Measurements from ENCODE around the gene IGSF9.

DNA sequence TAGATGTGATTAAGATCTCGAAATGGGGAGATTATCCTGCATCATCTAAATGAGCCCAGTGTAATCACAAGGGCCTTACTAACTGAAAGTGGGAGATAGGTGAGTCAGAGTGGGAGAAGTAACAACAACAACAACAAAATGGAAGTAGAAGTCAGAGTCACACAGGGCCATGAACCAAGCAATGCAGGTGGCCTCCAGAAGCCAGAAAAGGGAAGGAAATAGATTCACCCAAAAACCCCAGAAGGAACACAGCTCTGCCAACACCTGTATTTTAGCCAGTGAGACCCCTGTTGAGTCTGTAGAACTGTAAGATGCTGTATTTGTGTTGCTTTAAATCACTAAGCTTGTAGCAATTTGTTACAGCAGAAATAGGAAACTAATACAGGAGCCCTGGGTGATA is 24.2 kb downstream of the IGSF9 start:
- TF ChIP-seq, protein P1, sequence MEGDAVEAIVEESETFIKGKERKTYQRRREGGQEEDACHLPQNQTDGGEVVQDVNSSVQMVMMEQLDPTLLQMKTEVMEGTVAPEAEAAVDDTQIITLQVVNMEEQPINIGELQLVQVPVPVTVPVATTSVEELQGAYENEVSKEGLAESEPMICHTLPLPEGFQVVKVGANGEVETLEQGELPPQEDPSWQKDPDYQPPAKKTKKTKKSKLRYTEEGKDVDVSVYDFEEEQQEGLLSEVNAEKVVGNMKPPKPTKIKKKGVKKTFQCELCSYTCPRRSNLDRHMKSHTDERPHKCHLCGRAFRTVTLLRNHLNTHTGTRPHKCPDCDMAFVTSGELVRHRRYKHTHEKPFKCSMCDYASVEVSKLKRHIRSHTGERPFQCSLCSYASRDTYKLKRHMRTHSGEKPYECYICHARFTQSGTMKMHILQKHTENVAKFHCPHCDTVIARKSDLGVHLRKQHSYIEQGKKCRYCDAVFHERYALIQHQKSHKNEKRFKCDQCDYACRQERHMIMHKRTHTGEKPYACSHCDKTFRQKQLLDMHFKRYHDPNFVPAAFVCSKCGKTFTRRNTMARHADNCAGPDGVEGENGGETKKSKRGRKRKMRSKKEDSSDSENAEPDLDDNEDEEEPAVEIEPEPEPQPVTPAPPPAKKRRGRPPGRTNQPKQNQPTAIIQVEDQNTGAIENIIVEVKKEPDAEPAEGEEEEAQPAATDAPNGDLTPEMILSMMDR (IDR thresholded peaks at IDR 0.05; ENCODE audit: low read length), result no peak
- no peak for TF ChIP-seq EZH2phosphoT487 (IDR thresholded peaks at IDR 0.05; ENCODE audit: low read length)

All from MM.1S (cell line).